NCI-H2107 treated with DMSO at 0.1 percent for 48 hours (cell line): Measurements from ENCODE around the gene ZNF148.
A peak's percentile ranks its signal among the peaks of the same experiment; 100 is the strongest.

ENCODE experiments used
- DNase-seq: peaks from one replicate; lab custom pipeline; 2025; ENCODE audit not compliant: unreplicated experiment; lab: John Stamatoyannopoulos, UW

ZNF148 gene

GRCh38 chr3:125289429-125289981 is 85.6 kb downstream of the ZNF148 start:
- DNase-seq = no peak

- no peak for DNase-seq
These were observed 87.9 kb downstream of the ZNF148 start for GRCh38 chr3:125287248-125287647.

DNA sequence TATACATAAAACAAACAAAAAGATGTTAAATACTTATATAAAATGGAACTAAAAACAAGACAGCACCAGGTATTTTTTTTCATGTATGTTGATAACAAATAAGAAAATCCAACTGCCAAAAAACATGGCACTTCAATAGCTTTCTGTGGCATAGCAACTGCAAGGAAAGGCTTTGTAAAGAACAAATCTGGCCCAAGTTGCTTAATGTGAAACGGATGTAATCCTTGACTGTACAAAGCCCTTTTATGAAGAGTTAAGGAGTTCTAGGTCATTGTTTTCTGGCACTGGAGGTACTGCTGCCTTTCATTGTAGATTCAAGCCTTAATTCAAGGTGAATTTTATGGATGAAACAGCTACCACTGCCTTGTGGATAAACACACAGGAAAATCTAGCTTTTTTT is 93.7 kb downstream of the ZNF148 start:
- DNase-seq = no peak

DNA sequence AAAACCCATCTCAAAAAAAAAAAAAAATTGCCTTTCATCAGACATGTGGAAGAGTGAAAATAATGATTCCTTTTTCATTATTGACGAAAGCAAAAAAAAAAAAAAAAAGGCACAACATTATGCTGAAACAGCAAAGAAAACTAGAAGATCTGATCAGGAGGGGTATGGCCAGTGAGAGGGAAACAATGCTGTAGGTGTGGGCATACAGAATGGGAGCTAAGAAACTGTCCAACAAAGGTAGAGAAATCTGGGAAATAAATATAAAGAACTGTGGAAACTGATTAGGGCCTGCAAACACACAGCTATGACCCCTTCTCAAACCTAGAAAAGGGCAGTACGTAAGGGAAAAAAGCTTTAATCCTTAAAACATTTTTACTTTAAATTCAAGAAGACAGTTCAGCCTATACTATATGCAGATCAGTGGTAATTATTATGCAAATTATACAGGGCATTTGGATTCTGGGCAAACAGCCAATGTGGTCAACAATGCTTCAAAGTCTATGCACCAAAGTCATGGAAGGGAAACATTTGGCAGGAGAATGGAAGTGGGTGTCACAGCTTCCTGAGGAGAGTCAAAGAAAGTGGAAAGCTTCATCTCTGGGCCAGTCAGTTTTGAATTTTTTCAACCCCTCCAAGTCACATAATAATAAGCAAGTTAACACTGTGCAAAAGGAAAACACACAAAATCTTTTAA is 94.3 kb downstream of the ZNF148 start:
- no peak for DNase-seq

DNA sequence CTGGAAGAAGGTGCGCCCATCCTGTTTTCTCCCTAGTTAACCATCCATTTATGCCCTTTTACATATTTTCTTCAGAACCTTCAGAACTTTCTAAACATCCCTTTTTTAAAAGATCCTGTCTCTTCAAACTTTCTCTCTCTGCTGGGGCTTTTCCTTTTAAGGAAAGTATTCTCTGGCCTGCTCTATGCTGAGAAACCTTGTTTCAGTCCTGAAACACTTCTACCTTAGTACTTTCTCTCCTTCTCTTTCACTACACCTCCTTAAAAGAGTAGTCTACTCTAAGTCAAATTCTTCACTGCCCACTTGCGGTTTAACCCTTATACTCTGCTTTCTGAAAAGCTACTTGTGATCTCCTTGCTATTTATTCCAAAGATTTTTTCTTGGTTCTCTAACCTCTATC is 97.0 kb downstream of the ZNF148 start:
- no peak for DNase-seq

- no peak for DNase-seq
These were observed 104.0 kb downstream of the ZNF148 start for GRCh38 chr3:125271127-125271526.

DNA sequence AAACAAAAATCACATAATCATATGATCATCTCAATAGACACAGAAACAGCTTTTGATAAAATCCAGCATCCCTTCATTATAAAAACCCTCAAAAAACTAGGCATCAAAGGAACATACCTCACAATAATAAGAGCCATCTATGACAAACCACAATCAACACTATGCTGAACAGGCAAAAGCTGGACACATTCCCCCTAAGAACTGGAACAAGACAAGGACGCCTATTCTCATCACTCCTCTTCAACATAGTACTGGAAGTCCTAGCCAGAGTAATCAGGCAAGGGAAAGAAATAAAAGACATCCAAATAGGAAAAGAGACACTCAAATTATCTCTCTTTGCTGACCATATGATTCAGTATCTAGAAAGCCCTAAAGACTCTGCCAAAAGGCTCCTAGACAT is 107.7 kb downstream of the ZNF148 start:
- DNase-seq = no peak

- DNase-seq = no peak
These were observed 108.2 kb downstream of the ZNF148 start for GRCh38 chr3:125266971-125267370.

DNA sequence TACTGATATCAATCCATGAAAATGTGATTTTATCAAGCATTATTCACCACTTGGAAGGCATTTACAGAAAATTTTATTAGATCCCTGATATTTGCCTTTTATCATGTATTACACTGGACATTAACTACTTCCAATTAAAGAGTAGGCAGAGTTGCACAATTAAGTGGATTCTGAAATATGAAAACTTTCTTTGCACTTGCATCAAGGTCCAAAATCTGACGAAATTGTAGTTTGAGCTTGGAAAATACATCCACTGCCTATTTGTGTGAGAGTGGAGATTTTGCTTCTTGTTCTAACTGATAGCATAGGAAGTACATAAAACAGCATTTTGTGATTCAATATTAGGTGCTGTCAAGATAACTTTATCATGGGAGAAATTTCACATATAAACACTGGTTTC is 113.0 kb downstream of the ZNF148 start:
- no peak for DNase-seq

GRCh38 chr3:125261031-125261430 is 114.1 kb downstream of the ZNF148 start:
- DNase-seq = peak; percentile 95

DNA sequence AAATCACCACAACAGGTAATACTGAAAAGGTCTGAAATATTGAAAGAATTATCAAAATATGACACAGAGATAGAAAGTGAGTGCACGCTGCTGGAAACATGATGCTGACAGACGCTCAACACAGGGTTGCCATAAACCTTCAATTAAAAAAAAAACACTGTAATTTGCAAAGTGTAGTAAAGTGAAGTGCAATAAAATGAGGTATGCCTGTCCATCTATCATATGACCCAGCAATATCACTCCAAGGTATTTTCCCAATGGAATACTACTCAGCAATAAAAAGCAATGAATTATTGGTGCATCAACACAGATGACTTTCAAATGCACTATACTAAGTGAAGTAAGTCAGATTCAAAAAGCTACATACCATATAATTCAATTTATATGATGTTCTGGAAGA is 115.0 kb downstream of the ZNF148 start:
- no peak for DNase-seq

DNA sequence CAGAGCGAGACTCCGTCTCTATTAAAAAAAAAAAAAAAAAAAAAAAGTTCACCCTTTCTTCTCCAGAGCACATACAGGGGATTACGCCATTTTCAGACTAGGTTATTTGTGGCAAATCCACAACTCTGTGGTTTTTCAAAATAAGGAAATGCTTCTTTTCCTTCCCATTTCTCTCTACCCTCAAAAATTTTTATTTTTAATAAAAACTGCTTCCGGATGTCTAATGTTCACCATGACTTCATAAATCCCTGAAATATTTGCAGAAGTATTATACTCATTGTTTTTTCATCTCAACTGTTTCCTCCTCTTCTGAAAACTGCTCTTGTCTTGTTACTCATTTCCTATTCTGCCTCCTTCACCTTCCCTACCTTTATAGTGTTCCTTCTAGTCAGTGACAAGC is 117.6 kb downstream of the ZNF148 start:
- no peak for DNase-seq

DNA sequence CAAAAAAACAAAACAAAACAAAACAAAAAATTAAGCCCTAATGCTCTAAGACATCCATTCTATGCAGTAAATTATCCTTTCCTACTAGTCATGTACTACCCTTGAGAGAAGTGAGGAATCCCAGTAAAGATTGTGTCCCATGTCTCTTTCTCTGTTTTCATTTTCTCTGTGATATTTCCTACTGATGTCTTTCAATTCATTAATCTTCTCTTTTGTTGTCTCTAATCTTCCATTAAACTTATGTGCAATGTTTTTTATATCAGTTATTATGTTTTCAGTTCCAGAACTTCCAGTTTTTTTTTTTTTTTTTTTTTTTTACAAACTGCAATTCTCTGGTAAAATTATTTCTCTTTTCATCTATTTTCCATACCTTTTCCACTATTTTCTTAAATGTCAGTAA is 118.5 kb downstream of the ZNF148 start:
- DNase-seq = no peak

DNA sequence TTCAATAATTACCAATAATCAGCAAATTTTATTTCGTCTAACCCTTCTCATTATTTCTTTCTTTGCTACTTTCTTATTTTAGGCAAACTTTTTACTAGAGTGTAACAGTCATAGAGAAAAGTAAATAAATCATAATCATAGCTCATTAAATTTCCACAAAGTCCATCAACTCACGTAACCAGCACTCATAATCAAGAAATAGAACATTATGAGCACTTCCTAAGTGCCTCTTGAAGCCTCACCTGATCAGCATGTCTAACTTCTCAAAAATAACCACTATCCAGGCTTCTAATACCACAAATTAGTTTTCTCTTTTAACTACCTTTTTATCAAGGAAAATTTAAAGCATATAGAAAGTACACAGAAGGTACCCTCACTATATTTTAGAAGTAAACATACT is 124.2 kb downstream of the ZNF148 start:
- DNase-seq = no peak

GRCh38 chr3:125246237-125246636 is 128.9 kb downstream of the ZNF148 start:
- DNase-seq = no peak

GRCh38 chr3:125245521-125245920 is 129.6 kb downstream of the ZNF148 start:
- no peak for DNase-seq

- no peak for DNase-seq
These were observed 134.6 kb downstream of the ZNF148 start for GRCh38 chr3:125240496-125240895.

DNA sequence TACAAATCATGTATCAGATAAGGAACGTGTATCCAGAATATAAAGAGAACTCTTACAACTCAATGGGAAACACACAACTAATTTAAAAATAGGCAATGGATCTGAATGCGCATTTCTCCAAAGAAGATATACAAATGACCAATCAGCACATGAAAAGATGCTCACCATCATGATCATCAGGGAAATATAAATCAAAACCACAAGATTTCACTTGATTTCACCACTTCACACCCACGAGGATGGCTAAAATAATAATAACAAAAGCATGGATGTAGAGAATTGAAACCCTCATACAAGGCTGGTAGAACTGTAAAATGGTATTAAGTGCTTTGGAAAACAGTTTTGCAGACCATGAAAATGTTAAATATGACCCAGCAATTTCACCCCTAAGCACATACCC is 135.9 kb downstream of the ZNF148 start:
- DNase-seq = no peak

GRCh38 chr3:125238759-125239158 is 136.4 kb downstream of the ZNF148 start:
- DNase-seq = no peak

GRCh38 chr3:125236331-125236903 is 138.7 kb downstream of the ZNF148 start:
- DNase-seq = no peak

DNA sequence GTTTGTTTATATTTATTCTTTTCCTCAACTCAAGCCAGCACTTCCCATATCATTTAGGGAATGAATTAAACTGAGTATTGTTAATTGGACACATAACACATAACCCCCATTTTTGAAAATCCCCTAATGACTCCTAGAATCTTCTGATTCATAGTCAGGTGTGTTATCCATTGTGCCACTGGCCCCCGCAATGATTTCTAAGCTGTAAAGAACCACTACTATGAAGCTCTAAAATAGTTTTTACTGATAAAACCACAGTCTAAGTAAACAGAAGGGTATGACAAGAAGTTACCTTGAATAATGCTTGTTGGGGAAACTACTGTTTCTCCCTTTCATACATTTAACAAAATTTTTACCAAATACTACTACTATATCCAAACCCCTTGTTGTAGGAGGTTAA is 140.3 kb downstream of the ZNF148 start:
- DNase-seq = no peak

- no peak for DNase-seq
These were observed 142.7 kb downstream of the ZNF148 start for GRCh38 chr3:125232401-125232800.

DNA sequence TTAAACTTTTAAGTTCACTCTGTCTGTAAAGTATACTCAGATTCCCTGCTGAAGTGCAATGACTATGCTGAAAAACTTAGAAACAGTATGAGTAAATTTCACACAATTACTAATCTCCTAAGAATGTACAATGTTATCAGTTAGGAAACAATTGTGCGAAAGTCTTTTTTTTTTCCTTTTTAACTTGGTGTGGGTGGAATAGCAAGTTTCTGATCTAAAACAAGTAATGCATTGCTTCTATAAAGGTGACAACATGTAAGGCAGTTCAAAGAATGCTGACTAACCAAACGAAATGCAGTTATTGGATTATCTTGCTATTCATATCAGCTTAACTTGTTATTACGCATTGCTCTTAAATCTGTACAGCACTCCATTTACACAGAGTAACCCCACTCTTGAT is 143.2 kb downstream of the ZNF148 start:
- DNase-seq = no peak
